Measurements from ENCODE around the gene SPPL3.
"Not testable (repeated sequence)": the region's sequence is repeated elsewhere in the genome, so short reads cannot be mapped to it uniquely, and the experiment has no call there.

GRCh38 chr12:120792456-120792855 lies 111.7 kb downstream of the SPPL3 start:
- TF ChIP-seq EZH2phosphoT487 (conservative IDR thresholded peaks at IDR 0.05; ENCODE audit: low read length); CTCF (IDR thresholded peaks at IDR 0.05; ENCODE audit: insufficient read depth, low read length, poor library complexity, severe bottlenecking): not testable (repeated sequence)
